HG03565 (cell line): Measurements from ENCODE around the gene ALDOB.
"Not testable (repeated sequence)": the region's sequence is repeated elsewhere in the genome, so short reads cannot be mapped to it uniquely, and the experiment has no call there.

Source experiments
- ATAC-seq: cut with Tn5 transposase; IDR thresholded peaks from one replicate; pipeline ENCODE4 v1.9.1; 2021; ENCODE audit warnings: mild to moderate bottlenecking, moderate library complexity; ENCODE audit not compliant: unreplicated experiment

The ALDOB gene

DNA sequence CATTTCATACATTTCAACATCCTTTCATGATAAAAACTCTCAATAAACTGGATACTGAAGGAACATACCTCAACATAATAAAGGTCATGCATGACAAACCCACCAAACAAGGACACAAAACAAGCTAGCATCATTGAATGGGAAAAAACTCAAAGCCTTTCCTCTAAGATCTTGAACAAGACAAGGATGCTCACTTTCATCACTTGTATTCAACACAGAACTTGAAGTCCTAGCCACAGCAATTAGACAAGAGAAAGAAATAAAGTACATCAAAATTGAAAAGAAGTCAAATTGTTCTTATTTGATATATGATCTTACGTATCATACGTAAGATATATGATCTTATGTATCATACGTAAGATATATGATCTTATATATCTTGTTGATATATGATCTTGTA, 42.4 kb downstream of the ALDOB start:
- ATAC-seq, result no peak

DNA sequence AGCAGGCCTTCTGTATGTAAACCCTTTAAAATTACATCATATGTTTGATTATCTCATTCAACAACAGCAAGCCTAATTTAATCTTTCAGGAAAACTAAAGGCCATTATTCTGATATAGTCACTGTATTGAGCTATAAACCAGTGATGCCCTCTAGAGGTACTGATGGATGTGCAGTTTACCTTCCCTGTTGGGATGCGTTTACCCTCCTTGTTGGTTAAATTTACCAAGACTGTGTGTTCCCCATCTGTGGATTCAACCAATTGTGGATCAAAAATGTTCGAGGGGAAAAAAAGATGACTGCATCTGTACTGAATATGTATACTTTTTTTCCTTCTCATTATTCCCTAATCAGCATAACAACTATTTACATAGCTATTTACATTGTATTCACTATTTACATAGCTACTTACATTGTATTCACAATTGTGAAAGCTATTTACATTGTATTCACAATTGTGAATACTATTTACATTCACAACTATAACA, 47.0 kb downstream of the ALDOB start:
- no peak for ATAC-seq

DNA sequence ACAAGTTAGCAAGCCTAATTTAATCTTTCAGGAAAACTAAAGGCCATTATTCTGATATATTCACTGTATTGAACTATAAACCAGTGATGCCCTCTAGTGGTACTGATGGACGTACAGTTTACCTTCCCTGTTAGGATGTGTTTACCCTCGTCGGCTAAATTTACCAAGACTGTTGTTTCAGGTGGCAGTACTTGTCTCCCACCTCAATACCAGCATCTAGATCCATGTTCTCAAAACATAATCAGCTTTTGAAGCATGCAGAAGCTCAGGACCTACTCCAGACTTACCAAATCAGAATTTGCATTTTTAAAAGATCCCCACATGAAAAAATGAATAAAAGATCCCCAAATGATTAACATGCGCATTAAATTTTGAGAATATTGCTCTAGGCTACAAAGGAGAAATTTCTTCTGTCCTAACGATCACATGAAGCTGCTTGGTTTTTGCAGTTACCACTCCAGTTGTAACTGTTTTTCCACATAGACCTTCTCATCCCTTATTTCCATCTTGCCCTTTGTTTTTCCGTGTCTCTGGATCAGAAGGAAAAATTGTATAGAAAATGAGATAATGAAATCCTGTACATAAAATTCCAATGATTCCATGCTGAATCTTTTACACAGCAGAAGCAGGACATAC, 47.6 kb downstream of the ALDOB start:
- peak; percentile 79 for ATAC-seq

DNA sequence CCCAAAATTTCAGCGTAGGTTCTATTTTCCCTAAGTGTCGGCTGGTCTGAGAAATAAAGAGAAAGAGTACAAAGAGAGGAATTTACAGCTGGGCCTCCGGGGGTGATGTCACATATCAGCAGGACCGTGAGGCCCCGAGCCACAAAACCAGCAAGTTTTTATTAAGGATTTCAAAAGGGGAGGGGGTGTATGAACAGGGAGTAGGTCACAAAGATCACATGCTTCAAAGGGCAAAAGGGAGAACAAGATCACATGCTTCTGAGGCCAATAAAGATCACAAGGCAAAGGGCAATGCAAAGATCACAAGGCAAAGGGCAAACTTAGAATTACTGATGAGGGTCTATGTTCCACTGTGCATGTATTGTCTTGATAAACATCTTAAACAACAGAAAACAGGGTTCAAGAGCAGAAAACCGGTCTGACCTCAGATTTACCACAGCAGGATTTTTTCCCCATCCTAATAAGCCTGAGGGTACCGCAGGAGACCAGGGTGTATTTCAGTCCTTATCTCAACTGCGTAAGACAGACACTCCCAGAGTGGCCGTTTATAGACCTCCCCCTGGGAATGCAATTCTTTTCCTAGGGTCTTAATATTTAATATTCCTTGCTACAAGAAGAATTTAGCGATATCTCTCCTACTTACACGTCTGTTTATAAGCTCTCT, 50.6 kb downstream of the ALDOB start, which contains the start of gene BAAT:
Gene BAAT (minus strand): TSS at position 134 of the 664 bp plus-strand sequence. CDS start 13,602 bp downstream, outside the sequence.
- not testable (repeated sequence) for ATAC-seq

DNA sequence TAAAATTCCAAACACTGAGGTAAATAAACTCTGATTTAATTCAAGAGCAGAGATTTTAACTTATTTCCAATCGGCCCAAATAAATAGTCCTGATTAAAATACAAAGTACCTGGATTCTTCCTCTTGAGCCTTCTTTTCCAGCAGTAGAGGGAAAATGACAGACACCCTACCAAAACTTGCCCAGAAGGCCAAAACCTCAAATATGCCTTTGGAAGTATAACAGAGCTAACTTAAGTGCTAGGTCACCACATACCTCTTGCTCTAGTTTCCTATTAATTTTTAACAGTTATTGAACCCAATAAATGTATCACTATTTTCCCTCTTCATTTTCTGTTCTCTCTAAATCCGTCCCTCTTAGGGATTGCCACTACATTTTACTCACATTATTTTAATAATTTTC, 52.2 kb downstream of the ALDOB start:
- no peak for ATAC-seq

DNA sequence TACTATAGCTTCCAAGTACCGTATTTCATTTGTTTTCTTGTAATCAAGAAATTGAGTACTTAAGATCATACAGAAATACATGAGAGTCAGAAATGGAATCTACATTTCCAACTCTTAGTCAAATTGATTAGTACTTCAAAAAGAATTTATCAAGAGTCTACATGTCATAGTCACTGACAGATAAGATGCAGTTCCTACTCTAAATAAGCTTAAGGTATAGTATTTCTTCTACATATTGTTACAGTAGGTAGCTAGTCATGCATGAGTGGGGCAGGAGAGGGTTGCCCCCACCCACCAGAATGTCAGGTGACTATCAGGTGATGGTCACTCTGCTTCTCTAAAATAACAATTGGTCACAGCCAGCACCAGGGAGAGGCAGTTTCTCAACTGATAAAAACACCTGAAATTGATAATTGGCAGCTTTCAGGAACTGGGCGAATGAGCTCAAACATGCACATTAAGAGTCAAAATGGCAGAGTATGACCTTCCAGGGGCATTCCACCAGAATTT, 53.7 kb downstream of the ALDOB start:
- ATAC-seq, result no peak

DNA sequence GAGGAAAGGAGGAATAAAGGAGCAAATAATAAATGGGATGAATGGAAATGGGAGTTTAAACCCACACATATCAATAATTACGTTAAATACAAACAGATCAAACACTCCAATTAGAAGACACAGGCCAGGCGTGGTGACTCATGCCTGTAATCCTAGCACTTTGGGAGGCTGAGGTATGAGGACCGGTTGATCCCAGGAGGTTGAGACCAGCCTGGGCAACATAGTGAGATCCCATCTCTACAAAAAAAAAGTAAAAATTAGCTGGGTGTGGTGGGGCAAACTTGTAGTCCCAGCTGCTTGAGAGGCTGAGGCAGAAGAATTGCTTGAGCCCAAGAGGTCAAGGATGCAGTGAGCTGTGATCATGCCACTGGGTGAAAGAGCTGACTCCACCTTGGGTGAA, 54.5 kb downstream of the ALDOB start:
- ATAC-seq, result no peak

DNA sequence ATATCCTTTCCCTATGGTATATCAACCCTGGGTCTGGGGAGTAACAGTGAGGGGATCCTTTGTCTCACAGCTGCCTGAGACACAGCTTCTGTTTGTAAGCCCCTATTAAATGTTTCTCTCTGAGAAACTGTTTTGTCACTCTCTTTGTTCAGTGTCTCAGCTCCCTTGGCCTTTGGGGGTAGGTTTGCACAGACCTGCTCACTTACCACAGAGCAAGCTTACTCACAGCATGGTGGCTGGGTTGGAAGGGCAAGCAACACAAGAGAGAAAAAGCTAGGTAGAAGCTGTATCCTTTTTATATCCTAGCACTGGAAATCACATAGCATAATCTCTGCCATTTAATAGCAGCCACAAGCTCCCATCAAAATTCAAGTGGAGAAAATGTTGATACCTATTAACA, 55.3 kb downstream of the ALDOB start:
- no peak for ATAC-seq

DNA sequence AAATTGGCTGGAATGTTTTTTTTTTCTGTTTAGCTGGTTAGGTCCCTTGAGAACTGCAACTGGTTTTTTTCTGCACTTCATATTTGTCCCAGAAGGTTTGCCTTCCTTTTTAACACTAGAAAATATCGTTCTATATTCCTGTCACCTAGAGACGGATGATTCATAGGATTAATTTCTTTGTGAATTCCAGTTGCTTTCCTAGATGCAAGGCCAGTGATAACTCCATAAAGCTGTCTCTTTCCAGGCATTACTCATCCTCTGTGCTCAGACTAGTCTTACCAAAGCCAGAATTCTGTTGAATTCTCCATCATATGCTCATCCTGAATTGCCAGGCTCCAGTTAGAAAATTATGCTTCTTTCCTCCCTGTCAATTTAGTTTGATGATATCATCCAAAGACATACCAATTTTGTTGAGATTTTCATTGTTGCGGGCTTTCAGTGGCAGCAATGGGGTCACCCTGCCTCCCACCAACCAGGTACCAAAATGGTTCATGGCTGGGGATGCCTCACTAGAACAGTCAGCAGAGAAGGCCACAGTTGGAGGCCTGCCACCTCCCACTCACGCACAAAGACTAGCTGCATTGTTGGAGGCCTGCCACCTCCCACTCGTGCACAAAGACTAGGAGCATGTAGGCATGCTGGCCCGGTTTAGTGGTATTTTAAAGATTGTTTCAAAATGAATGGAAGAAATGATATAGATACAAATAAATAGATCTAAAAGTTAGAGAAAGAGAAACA, 59.3 kb downstream of the ALDOB start:
- no peak for ATAC-seq

DNA sequence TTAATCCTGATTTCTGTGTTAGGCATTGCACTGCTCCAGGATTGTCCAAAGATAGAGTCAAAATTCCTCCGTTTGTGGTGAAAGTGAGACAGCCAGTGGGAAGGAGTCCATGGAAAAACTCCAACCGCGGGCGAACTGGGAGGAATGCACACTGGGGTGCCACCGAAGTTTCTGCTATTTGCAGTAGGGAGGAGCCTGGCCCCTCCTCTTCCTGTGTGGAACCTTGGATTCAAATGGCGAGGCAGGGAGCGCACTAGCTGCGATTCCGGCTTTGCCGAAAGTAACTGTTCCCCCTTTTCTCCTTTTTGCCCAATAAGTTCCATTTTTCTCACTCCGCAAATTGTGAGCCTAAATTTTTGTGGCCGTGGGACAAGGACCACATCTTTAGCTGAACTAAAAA, 60.0 kb downstream of the ALDOB start:
- no peak for ATAC-seq

DNA sequence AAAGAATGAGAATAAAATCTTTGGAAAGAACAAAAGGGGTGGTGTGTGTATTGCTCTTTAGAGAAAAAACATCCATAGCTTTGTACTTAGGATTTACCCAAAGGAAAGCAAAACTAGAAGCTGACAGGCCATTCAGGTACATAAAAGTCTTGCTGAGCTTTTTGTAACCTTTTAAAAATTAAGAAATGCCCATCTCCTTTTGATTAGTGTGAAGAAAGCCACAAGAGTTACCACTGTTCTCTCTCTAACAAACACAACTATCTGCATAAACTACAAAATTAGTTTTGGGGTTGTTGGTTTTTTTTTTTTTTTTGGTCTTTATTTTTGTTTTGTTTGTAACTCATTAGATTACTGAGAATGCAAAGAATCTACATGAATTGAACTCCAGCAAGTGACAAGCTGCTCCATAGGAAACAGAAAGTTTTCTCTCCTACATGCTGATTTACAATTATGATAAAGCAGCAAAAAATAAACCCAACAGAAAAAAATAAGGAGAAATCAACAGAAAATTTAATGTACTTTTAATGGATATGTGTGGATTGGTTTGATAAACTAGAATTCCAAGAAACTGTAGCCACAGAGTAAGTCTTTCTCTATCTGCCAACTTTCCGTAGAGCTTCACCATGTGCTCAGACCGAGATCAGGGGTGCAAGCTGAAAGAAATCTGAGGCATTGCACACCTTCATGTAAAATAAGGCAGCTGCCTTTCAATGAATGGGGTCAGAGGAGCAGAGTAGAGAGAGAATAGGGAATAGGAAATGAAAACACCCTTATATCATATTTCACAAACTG, 63.1 kb downstream of the ALDOB start:
- no peak for ATAC-seq

DNA sequence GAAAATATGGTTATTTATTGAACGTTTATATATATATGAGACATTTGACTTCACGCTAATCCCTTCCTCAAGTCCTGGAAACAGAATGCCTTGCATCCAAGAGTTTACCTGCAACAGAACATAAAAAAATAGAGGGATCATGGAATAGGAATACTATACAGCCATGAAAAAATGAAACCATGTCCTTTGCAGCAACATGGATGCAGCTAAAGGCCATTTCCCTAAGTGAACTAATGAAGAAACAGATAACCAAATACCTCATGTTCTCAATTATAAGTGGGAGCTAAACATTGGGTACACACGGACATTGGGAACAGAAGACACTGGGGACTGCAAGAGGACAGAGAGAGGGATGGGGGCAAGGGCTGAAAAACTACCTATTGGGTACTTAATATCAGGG, 63.8 kb downstream of the ALDOB start:
- no peak for ATAC-seq
